ENCODE measurements around the gene AMIGO1.
A peak's percentile ranks its signal among the peaks of the same experiment; 100 is the strongest.

Gene AMIGO1

GRCh38 chr1:109479311-109479710 lies 30.2 kb downstream of the AMIGO1 start:
- TF ChIP-seq, protein P1, sequence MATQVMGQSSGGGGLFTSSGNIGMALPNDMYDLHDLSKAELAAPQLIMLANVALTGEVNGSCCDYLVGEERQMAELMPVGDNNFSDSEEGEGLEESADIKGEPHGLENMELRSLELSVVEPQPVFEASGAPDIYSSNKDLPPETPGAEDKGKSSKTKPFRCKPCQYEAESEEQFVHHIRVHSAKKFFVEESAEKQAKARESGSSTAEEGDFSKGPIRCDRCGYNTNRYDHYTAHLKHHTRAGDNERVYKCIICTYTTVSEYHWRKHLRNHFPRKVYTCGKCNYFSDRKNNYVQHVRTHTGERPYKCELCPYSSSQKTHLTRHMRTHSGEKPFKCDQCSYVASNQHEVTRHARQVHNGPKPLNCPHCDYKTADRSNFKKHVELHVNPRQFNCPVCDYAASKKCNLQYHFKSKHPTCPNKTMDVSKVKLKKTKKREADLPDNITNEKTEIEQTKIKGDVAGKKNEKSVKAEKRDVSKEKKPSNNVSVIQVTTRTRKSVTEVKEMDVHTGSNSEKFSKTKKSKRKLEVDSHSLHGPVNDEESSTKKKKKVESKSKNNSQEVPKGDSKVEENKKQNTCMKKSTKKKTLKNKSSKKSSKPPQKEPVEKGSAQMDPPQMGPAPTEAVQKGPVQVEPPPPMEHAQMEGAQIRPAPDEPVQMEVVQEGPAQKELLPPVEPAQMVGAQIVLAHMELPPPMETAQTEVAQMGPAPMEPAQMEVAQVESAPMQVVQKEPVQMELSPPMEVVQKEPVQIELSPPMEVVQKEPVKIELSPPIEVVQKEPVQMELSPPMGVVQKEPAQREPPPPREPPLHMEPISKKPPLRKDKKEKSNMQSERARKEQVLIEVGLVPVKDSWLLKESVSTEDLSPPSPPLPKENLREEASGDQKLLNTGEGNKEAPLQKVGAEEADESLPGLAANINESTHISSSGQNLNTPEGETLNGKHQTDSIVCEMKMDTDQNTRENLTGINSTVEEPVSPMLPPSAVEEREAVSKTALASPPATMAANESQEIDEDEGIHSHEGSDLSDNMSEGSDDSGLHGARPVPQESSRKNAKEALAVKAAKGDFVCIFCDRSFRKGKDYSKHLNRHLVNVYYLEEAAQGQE (IDR thresholded peaks at IDR 0.05; ENCODE audit: insufficient read depth in 1 of 2, low read depth in 2 of 2, low read length in 2 of 2): no peak
- no peak for TF ChIP-seq POLR2AphosphoS5 (IDR thresholded peaks at IDR 0.05; ENCODE audit: low read depth, low read length)

- TF ChIP-seq SIN3A (IDR thresholded peaks at IDR 0.05; ENCODE audit: borderline replicate concordance, insufficient read depth, low read length) (no peak), FOXP2 (optimal IDR thresholded peaks at IDR 0.05; ENCODE audit: borderline replicate concordance, extremely low read depth, extremely low read length, insufficient read depth) (no peak), TAF1 (IDR thresholded peaks at IDR 0.05; ENCODE audit: borderline replicate concordance, insufficient read depth, low read length) (no peak), POLR2AphosphoS5 (IDR thresholded peaks at IDR 0.05; ENCODE audit: low read depth, low read length) (no peak)
- TF ChIP-seq, protein P1 (IDR thresholded peaks at IDR 0.05; ENCODE audit: insufficient read depth in 1 of 2, low read depth in 2 of 2, low read length in 2 of 2): peak; percentile 83 to 94
Measured at GRCh38 chr1:109478806-109479205, 30.7 kb downstream of the AMIGO1 start.

- TF ChIP-seq FOXP2 (optimal IDR thresholded peaks at IDR 0.05; ENCODE audit: borderline replicate concordance, extremely low read depth, extremely low read length, insufficient read depth) (no peak), SIN3A (IDR thresholded peaks at IDR 0.05; ENCODE audit: borderline replicate concordance, insufficient read depth, low read length) (no peak), POLR2AphosphoS5 (IDR thresholded peaks at IDR 0.05; ENCODE audit: low read depth, low read length) (no peak), TAF1 (IDR thresholded peaks at IDR 0.05; ENCODE audit: borderline replicate concordance, insufficient read depth, low read length) (no peak)
- TF ChIP-seq, protein P1 (IDR thresholded peaks at IDR 0.05; ENCODE audit: insufficient read depth in 1 of 2, low read depth in 2 of 2, low read length in 2 of 2): no peak
Measured at GRCh38 chr1:109477821-109478220, 31.7 kb downstream of the AMIGO1 start.

DNA sequence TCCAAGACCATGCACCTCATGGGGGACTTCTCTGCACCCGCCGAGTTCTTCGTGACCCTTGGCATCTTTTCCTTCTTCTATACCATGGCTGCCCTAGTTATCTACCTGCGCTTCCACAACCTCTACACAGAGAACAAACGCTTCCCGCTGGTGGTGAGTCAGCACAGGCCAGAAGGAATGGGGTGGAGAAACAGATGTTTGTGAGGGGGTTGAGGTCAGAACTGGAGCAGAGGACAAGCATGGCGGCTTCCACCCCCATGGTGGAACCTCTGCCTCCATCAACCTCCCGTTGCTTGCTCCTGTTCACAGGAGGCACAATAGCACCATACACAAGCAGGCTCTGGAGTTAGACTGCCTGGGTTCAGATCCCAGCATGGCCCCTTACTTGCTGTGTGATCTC lies 32.7 kb downstream of the AMIGO1 start:
- TF ChIP-seq FOXP2 (optimal IDR thresholded peaks at IDR 0.05; ENCODE audit: borderline replicate concordance, extremely low read depth, extremely low read length, insufficient read depth): no peak

DNA sequence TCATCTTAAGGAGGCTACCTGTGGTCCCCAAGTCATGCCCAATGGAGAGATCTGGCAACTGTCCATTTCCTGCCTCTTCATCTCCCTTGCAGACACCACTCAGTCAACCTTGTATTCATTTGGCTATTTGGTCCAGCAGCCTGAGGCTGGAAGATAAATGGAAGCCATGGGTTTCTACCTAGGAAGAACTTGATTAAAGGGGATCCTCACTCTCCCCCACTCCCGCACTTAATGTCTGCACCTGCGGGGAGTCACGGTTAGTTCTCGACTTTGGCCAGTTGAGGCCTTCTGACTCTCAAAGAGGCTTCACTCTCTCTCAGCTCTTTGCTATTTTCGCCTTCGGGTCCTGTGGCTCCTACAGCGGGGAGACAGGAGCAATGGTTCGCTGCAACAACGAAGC lies 34.3 kb downstream of the AMIGO1 start:
- TF ChIP-seq POLR2AphosphoS5 (IDR thresholded peaks at IDR 0.05; ENCODE audit: low read depth, low read length): no peak
- TF ChIP-seq, protein P1 (IDR thresholded peaks at IDR 0.05; ENCODE audit: insufficient read depth in 1 of 2, low read depth in 2 of 2, low read length in 2 of 2): no peak
- no peak for TF ChIP-seq TAF1 (IDR thresholded peaks at IDR 0.05; ENCODE audit: borderline replicate concordance, insufficient read depth, low read length)
- no peak for TF ChIP-seq FOXP2 (optimal IDR thresholded peaks at IDR 0.05; ENCODE audit: borderline replicate concordance, extremely low read depth, extremely low read length, insufficient read depth)
- no peak for TF ChIP-seq SIN3A (IDR thresholded peaks at IDR 0.05; ENCODE audit: borderline replicate concordance, insufficient read depth, low read length)

Data from PFSK-1 (cell line).